NCI-H1092 (cell line): ENCODE data around the gene RNF5.
"Not testable (repeated sequence)": the region's sequence is repeated elsewhere in the genome, so short reads cannot be mapped to it uniquely, and the experiment has no call there.

Source experiments
- DNase-seq: peaks from one replicate; lab custom pipeline; 2025; lab: John Stamatoyannopoulos, UW

RNF5 gene

GRCh38 chr6:32189742-32190053, 11.5 kb downstream of the RNF5 start:
- no peak for DNase-seq

DNA sequence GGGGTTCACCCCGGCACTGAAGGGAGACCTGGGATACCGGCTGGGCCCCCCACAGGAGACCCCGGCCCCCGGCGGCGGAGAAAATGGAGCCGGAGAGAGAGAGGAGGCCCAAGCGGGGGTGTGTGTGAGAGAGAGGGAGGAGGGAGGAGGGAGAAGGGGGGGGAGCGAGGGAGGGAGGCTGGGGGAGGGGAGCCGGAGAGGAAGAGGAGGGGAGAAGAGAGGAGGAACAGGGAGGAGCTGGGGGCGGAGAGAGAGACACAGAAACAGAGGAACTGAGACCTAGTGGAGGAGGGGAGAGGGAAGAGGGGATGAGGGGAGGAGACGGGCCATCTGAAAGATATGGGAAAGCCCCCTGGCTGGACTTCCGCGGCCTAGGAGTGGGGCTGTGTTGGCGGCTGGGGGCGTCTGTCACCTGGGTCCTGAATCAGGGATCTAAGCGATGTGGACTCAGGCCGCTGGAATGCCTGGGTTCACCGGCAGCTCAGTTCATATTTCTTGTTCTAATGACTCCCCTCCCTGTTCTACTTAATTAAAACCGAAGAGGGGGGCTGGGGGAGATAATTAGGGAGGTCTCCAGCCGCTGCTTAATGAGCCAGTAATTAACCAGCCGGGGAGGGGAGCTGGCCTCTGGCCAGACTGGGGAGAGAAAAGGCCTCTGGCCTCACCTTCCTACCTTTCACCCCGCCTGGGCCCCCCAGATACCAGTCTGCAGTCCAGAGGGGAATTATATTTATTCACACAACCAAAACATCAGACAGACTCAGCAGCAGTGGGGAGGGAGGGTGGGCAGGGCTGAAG, 12.0 kb downstream of the RNF5 start, which contains the start of gene PBX2:
TSS of gene PBX2 (minus strand) at position 149 of the 798 bp plus-strand sequence. CDS start 287 bp downstream, outside the sequence.
- DNase-seq, result peak; percentile 52

- DNase-seq, result no peak
Measured at GRCh38 chr6:32190911-32191677, 12.9 kb downstream of the RNF5 start.

DNA sequence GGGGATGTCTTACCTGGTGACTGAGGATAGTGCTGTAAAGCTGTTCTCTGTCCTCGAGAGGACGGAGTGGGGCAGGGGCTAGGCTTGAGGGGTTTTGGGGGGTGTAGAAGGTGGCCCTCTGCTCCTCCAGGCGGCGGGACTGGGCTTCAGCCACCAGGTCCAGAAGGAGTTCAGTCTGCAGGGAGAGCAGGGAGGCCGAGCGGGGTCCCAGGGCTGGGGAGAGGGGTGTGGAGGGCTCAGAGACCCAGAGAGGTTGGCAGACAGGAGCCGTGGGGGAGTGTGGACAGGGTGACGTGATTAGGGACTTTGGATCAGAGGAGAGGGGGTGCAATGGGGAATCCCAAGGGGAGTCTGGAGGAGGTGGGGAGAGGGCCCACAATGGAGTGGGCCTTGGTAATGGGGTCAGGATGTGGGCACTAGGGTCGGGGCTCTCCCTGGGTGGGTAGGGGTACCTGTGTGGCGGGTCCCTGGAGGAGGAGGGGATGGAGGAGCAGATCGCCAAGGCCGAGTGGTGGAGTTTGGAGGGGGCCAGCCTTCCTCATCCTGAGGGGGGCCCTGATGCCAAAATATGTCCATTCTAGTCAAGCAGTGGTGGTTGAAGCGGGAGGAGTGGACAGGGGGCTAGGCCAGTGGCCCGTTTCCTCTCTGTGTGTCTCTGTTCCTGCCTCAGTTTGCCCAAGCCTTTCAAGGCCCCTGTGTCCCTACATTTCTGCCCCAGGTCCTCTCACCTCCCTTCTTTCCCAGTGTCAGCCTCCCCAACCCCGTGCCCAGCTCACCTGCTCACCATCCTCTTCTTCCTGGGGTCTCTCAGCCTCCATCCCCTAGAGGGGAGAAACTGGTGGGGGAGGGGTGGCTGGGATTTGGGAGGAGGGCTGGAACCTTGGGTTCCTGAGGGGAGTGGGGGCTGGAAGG, 13.7 kb downstream of the RNF5 start:
- no peak for DNase-seq

GRCh38 chr6:32192608-32193039, 14.4 kb downstream of the RNF5 start, which contains the start of gene GPSM3:
GPSM3 (minus strand) TSS chr6:32192643; CDS start chr6:32192513, 130 bp downstream.
- no peak for DNase-seq

- not testable (repeated sequence) for DNase-seq
Measured at GRCh38 chr6:32193096-32193495, 14.9 kb downstream of the RNF5 start.

DNA sequence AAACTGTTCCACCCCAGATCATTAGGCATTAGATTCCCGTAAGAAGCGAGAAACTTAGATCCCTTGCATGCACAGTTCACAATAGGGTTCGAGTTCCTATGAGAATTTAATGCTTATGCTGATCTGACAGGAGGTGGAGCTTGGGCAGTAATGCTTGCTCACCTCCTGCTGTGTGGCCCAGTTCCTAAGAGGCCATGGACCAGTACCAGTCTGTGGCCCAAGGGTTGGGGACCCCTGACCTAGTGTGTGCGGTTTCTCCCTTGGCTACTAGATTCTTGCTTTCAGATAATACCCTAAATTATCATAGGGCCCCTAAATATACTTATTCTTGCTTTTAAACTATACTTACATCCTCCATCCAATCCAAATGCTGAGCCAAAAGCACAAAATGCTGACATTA, 16.2 kb downstream of the RNF5 start:
- no peak for DNase-seq

DNA sequence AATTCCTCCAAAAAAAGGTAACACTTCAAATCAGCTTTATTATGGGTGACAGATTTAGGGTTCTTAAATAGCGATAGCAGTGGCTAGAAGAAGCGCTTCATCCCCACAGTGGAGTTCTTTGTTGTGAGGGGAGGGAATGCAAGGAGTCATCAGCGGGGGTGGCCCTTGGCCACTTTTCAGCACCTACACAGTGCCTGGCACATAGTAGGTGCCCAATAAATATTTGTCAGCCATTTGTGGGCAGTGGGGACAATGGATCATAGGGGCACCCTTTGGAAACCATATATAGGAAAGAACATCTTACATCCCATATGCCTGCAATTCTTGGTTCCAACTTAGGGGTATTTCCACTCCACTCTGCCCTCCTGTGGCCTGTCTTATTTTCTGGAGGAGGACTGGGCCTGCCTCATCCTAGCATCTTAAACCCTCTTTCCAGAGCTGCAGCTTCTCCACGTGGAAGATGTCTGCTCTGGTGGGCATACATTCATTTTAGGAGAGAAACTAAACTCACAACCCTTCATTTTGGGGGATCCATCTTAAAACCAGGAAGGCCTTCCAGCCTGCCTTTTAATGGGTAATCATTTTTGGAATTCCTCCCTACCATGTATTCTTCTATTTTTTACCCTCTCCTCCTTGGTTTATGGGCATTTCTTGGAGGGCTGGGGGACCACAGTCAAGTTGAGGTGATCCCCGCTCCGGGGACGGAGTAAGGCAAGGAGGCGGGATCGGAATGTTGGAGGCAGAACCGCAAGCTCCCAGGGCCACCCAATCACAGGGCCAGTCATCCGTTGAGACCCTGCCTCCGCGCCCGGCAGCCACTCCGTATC, 16.8 kb downstream of the RNF5 start:
- no peak for DNase-seq

- DNase-seq, result peak; percentile 96
Measured at GRCh38 chr6:32195652-32195901, 17.4 kb downstream of the RNF5 start.

DNA sequence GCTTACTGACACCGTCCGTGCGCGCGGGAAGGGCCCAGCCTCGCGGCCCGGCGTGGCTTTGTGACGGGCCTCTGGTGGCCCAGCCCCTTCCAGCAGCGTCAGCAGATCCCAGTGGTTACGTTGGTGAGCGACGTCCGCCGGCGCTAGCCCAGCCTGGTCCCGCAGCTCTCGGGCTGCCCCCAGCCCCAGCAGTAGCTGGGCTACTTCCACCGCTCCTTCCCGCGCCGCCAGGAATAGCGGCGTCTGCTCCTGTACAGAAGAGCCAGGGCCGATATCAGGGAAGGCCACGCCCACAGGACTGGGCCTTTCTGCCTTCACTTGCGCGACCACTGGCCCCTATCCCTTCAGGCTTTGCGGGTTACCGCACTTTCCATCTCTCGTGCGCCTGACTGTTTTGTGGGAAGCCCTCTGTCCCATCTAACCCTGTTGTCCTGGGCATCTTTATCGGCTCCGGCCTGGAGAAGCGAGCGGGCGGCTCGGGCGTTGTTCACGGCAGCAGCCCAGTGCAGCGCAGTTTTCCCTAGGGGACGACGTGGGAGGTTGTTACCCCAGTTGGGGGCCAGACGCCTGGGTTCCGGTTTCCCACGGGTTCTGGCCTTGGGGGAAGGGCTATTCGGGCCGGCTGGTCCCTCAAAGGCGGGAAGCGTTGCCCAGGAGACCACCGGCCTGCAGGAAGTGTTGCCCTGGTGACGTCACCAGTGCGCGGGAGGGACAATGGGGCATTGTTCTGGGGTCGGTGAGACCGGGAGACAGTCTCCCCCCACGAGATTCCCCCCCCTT, 17.9 kb downstream of the RNF5 start:
- peak; percentile 75 for DNase-seq

GRCh38 chr6:32196682-32197616, 18.7 kb downstream of the RNF5 start:
- no peak for DNase-seq

DNA sequence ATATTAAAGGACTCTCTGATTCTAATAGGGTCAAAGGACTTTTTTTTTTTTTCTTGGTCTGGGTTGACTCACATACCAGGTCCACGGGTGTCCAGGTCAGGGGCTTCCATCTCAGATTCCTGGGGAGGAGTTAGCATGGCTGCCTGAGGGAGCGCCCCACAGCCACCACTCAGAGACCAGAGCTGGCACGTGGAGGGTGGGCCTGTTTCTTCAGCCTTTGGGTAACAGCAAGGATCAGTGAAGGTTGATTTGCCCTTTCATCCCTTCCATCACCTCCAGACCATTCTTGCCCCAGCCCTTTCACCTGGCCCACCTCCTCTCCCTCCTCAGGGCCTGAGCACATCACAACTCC, 20.1 kb downstream of the RNF5 start:
- no peak for DNase-seq

DNA sequence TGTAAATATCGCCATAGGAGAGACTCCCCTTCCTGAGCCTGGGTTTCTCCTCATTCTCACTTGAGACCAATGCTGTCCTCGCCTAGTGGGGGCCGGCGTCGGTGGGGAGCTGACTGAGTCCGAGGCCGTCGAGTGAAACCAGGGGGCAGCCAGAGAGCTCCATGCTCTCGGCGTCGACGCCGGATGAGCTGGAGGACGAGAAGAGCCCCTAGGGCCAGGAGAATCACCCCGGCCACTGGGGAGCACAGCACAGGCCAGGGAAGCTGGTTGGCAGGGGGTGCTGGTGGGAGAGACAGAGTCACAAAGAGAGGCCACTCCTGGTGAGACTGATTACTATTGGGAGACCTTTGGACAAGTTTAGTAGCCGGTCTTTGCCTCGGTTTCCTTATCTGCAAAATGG, 20.7 kb downstream of the RNF5 start:
- DNase-seq, result no peak

- no peak for DNase-seq
Measured at GRCh38 chr6:32200711-32201475, 22.7 kb downstream of the RNF5 start.

DNA sequence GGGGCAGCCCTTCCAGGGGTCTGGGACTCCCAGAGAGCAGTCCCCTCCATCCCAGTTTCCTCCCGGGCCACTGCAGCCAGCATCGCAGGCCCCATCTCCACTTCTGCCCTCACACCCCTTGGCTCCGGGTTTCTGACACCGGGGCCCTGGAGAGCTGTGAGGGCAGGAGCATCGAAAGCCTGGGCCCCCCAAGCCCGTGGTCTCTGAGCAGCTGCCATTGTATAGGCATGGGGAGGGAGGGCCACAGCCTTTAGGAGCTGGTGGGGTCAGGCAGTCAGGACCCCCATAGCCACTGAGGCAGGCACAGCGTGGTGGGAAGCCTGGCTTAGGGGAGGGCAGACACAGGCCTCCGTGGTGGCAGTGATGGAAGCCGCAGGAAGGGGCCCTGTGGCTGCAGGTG, 24.0 kb downstream of the RNF5 start:
- no peak for DNase-seq

- DNase-seq, result no peak
Measured at GRCh38 chr6:32203426-32204267, 25.4 kb downstream of the RNF5 start.

- no peak for DNase-seq
Measured at GRCh38 chr6:32204268-32204715, 26.1 kb downstream of the RNF5 start.

DNA sequence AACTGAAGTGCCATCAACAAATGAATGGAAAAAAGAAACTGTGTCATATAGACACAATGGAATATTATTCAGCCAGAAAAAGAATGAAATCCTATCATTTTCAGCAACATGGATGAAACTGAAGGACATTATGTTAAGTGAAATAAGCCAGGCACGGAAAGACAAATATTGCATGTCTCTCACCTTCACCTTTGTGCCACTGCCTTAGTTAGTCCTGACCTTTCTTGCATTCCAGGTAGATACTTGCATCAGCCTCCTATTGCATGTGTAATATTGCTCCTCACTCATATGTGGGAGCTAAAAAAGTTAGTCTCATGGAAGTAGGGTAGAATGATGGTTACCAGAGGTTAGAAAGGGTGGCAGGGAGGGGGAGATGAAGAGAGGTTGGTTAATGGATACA, 30.8 kb downstream of the RNF5 start:
- no peak for DNase-seq
